Right kidney (tissue), 1 donor: ENCODE data around the gene HRH3.

Experiments used
- DNase-seq: peaks from one replicate; pipeline ENCODE4 v3.0.0-alpha.2; 2016

Gene HRH3

GRCh38 chr20:62174870-62175624 is 45.0 kb downstream of the HRH3 start:
- DNase-seq, result no peak

- DNase-seq, result no peak
Observed at GRCh38 chr20:62174021-62174804, 45.9 kb downstream of the HRH3 start.

- DNase-seq, result no peak
Observed at GRCh38 chr20:62172666-62173065, 47.4 kb downstream of the HRH3 start.

GRCh38 chr20:62171245-62171644 is 48.8 kb downstream of the HRH3 start:
- no peak for DNase-seq

GRCh38 chr20:62170536-62170935 is 49.5 kb downstream of the HRH3 start:
- no peak for DNase-seq

- no peak for DNase-seq
Observed at GRCh38 chr20:62168890-62169435, 51.1 kb downstream of the HRH3 start.

GRCh38 chr20:62168061-62168460 is 52.0 kb downstream of the HRH3 start:
- no peak for DNase-seq

- no peak for DNase-seq
Observed at GRCh38 chr20:62167474-62167873, 52.6 kb downstream of the HRH3 start.

GRCh38 chr20:62165762-62166399 is 54.2 kb downstream of the HRH3 start:
- DNase-seq, result no peak
